ENCODE data around the gene GIPC3.
"Not testable (repeated sequence)": the region's sequence is repeated elsewhere in the genome, so short reads cannot be mapped to it uniquely, and the experiment has no call there.

GIPC3 gene

GRCh38 chr19:3563709-3564524 lies 21.4 kb upstream of the GIPC3 start:
- no peak for DNase-seq (ENCODE audit: low spot score)
- Mint-ChIP-seq H3K36me3 (ENCODE audit: low read depth) (no peaks in the 10 kb centered on the region), H3K27ac (no peak overlapping the region)

DNA sequence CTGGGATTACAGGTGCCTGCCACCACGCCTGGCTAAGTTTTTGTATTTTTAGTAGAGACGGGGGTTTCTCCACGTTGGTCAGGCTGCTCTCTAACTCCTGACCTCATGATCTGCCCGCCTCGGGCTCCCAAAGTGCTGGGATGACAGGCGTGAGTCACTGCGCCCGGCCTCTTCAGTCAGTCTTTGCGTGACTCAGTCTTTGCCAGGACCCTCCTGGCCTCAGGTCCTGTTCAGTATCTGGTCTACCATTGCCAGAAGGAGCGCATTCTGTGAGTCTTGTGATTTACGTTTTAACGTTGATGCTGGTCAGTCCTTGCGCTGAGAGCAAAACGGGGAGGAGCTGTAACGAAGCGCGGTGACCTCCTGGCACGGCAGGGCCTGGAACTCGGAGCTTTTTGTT lies 20.1 kb upstream of the GIPC3 start:
- Mint-ChIP-seq H3K36me3 (ENCODE audit: low read depth) (no peaks in the 10 kb centered on the region), H3K9me3 (no peaks in the 10 kb centered on the region), H3K4me3 (no peak overlapping the region), H3K27ac (no peak overlapping the region), H3K27me3 (ENCODE audit: low read depth) (no peaks in the 10 kb centered on the region), H3K4me1 (ENCODE audit: low read depth) (no peaks in the 10 kb centered on the region)
- no peak for DNase-seq (ENCODE audit: low spot score)

More at GRCh38 chr19:3563709-3564524, 21.4 kb upstream of the GIPC3 start:
- Mint-ChIP-seq H3K9me3 (no peaks in the 10 kb centered on the region), H3K4me3 (no peak overlapping the region), H3K4me1 (ENCODE audit: low read depth) (no peaks in the 10 kb centered on the region), H3K27me3 (ENCODE audit: low read depth) (no peaks in the 10 kb centered on the region)

DNA sequence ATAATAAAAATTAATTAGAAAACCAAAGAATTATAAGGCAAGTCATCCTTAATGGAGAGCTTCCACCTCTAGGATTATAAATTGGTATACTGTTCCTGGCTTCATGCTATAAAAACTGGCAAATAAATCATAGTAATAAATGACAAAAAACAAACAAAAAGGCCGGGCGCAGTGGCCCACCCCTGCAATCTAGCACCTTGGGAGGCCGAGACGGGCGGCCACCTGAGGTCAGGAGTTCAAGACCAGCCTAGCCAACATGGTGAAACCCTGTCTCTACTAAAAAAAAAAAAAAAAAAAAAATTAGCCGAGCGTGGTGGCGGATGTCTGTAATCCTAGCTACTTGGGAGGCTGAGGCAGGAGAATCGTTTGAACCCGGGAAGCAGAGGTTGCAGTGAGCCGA lies 15.2 kb upstream of the GIPC3 start:
- H3K27ac Mint-ChIP-seq; H3K27me3 Mint-ChIP-seq (ENCODE audit: low read depth); H3K4me1 Mint-ChIP-seq (ENCODE audit: low read depth); DNase-seq (ENCODE audit: low spot score); H3K9me3 Mint-ChIP-seq; H3K36me3 Mint-ChIP-seq (ENCODE audit: low read depth); H3K4me3 Mint-ChIP-seq: not testable (repeated sequence)

- Mint-ChIP-seq H3K36me3 (ENCODE audit: low read depth) (peaks cover 9% of the 10 kb centered on the region), H3K27ac (no peak overlapping the region), H3K4me1 (ENCODE audit: low read depth) (peaks cover 8% of the 10 kb centered on the region), H3K27me3 (ENCODE audit: low read depth) (no peaks in the 10 kb centered on the region), H3K4me3 (no peak overlapping the region), H3K9me3 (no peaks in the 10 kb centered on the region)
- DNase-seq (ENCODE audit: low spot score) = no peak
These were observed 14.7 kb upstream of the GIPC3 start for GRCh38 chr19:3570606-3571011.

GRCh38 chr19:3572132-3572854 lies 13.0 kb upstream of the GIPC3 start:
- Mint-ChIP-seq H3K4me3 (peak overlapping the region; percentile 75), H3K36me3 (ENCODE audit: low read depth) (peaks cover 12% of the 10 kb centered on the region), H3K27ac (peak overlapping the region; percentile 63), H3K9me3 (no peaks in the 10 kb centered on the region), H3K27me3 (ENCODE audit: low read depth) (no peaks in the 10 kb centered on the region), H3K4me1 (ENCODE audit: low read depth) (peaks cover 8% of the 10 kb centered on the region)
- DNase-seq (ENCODE audit: low spot score) = peak; percentile 99

DNA sequence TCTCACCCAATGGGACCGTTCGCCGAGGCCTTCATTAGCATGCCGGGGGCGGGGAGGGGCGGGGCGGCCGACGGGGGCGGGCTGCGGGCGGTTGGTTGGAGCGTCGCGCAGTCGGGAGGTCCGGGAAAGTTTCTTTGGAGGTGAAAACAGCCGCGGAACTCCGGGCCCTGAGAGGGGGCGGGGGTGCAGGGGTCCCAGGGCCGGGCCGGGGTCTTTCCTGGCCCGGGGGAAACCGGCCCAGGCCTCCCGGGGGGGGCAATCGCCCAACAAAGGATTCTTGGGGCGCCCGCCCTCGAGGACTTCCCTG lies 12.5 kb upstream of the GIPC3 start, which contains the start of gene HMG20B:
TSS of gene HMG20B (plus strand) at position 90 of the 307 bp plus-strand sequence. CDS start 366 bp downstream, outside the sequence.
- peaks cover 12% of the 10 kb centered on the region for H3K36me3 Mint-ChIP-seq (ENCODE audit: low read depth)
- no peaks in the 10 kb centered on the region for H3K27me3 Mint-ChIP-seq (ENCODE audit: low read depth)
- H3K9me3 Mint-ChIP-seq = no peaks in the 10 kb centered on the region
- DNase-seq (ENCODE audit: low spot score) = no peak
- peaks cover 8% of the 10 kb centered on the region for H3K4me1 Mint-ChIP-seq (ENCODE audit: low read depth)
- H3K27ac Mint-ChIP-seq = peak within 1 kb of the TSS; percentile 80
- peak within 1 kb of the TSS; percentile 76 for H3K4me3 Mint-ChIP-seq

DNA sequence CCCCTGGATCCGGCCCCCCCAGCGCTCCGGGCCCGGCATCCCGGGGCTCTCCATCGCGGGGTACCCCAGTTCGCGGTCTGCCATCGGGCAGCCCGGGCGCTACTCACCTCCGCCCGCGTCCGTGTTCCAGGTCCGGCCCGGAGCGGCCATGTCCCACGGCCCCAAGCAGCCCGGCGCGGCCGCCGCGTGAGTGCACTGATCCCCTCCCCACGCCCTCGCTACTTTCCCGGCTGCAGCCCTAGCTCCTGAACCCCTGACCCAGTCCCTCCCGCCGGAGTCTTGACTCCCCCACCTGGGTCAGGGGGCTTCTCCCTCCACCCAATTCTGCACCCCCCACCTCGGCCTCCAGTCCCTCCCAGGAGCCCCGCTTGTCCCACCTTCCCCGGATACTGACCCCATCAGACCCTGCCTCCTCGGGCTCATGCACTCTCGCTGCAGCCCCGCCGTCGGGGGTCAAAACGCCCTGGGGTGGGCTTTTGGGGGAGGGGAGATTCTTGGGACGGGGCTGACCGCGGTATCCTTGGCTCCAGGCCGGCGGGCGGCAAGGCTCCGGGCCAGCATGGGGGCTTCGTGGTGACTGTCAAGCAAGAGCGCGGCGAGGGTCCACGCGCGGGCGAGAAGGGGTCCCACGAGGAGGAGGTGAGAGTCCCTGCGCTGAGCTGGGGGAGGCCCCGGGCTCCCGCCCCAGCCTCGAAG lies 12.0 kb upstream of the GIPC3 start:
- Mint-ChIP-seq H3K36me3 (ENCODE audit: low read depth) (peaks cover 12% of the 10 kb centered on the region), H3K27ac (peak overlapping the region; percentile 67), H3K27me3 (ENCODE audit: low read depth) (no peaks in the 10 kb centered on the region), H3K4me1 (ENCODE audit: low read depth) (peaks cover 8% of the 10 kb centered on the region), H3K4me3 (peak overlapping the region; percentile 76), H3K9me3 (no peaks in the 10 kb centered on the region)
- DNase-seq (ENCODE audit: low spot score) = no peak

DNA sequence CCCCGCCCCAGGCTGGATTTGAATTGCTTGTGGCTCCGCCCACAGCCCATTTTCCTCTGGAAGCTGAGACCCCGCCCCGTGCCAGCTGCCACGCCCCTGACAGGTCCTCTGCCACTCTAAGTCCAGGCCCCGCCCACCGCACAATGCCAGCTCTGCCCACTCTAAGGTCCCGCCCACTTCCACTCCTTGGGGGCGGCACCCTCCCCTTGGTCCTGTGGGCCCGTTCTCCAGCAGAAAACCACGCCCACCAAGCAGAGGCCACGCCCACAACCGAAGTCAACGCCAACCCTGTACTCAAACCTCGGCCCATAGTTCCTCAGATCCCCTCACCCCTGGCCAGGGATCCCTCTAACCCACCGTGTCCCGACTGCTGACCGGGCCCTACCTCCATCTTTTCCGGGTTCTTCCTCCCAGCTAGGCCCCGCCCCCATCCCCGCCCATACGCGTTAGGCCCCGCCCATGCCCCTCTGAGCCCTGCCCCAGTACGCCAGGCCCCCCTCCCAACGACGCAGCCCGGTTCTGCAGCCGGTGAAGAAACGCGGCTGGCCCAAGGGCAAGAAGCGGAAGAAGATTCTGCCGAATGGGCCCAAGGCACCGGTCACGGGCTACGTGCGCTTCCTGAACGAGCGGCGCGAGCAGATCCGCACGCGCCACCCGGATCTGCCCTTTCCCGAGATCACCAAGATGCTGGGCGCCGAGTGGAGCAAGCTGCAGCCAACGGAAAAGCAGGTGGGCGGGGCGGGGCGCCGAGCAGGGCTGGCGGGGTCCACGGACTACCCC lies 11.2 kb upstream of the GIPC3 start:
- H3K27ac Mint-ChIP-seq = peak overlapping the region; percentile 80

GRCh38 chr19:3575260-3575741 lies 10.0 kb upstream of the GIPC3 start:
- H3K4me1 Mint-ChIP-seq (ENCODE audit: low read depth) = peaks cover 8% of the 10 kb centered on the region
- H3K4me3 Mint-ChIP-seq = peak overlapping the region; percentile 36
- H3K27me3 Mint-ChIP-seq (ENCODE audit: low read depth) = no peaks in the 10 kb centered on the region
- H3K36me3 Mint-ChIP-seq (ENCODE audit: low read depth) = peaks cover 12% of the 10 kb centered on the region
- no peaks in the 10 kb centered on the region for H3K9me3 Mint-ChIP-seq
- H3K27ac Mint-ChIP-seq = no peak overlapping the region
- DNase-seq (ENCODE audit: low spot score) = no peak

More for the DNA sequence above, 11.2 kb upstream of the GIPC3 start:
- Mint-ChIP-seq H3K9me3 (no peaks in the 10 kb centered on the region), H3K36me3 (ENCODE audit: low read depth) (peaks cover 12% of the 10 kb centered on the region), H3K4me1 (ENCODE audit: low read depth) (peaks cover 8% of the 10 kb centered on the region), H3K4me3 (peak overlapping the region; percentile 76), H3K27me3 (ENCODE audit: low read depth) (no peaks in the 10 kb centered on the region)
- DNase-seq (ENCODE audit: low spot score) = peak; percentile 91

GRCh38 chr19:3575949-3576673 lies 9.2 kb upstream of the GIPC3 start:
- Mint-ChIP-seq H3K4me3 (no peak overlapping the region), H3K27me3 (ENCODE audit: low read depth) (no peaks in the 10 kb centered on the region), H3K36me3 (ENCODE audit: low read depth) (peaks cover 12% of the 10 kb centered on the region), H3K4me1 (ENCODE audit: low read depth) (peaks cover 8% of the 10 kb centered on the region), H3K27ac (no peak overlapping the region), H3K9me3 (no peaks in the 10 kb centered on the region)
- no peak for DNase-seq (ENCODE audit: low spot score)

DNA sequence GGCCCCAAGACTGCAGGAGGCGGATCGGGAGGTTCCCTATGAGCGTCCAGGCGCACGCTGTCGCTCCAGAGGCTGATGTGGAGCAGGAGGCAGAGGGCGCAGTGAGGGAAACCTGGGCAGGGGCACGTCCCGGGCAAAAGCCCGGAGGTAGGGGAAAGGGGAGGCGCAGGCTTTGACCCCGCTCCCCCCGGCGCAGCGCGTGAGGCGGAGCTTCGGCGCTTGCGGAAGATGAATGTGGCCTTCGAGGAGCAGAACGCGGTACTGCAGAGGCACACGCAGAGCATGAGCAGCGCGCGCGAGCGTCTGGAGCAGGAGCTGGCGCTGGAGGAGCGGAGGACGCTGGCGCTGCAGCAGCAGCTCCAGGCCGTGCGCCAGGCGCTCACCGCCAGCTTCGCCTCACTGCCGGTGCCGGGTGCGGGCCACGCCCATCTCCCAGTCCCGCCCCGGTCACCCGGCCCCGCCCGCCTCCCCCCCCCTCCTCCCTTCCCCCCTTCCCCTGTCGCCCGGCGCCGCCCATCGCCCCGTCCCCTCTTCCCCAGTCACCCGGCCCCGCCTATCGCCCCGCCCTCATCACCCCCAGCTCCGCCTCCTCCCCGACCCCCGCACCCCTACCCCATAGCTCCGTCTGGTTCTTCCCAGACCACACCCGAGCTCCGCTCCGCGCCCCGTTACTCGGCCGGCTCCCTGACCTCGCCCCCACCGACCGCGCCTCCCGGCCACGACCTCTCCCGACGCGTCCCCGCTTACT lies 8.4 kb upstream of the GIPC3 start:
- no peak for DNase-seq (ENCODE audit: low spot score)

GRCh38 chr19:3577723-3578344 lies 7.4 kb upstream of the GIPC3 start:
- Mint-ChIP-seq H3K27ac (no peak overlapping the region), H3K36me3 (ENCODE audit: low read depth) (peaks cover 12% of the 10 kb centered on the region), H3K4me3 (no peak overlapping the region), H3K4me1 (ENCODE audit: low read depth) (peaks cover 3% of the 10 kb centered on the region), H3K9me3 (no peaks in the 10 kb centered on the region), H3K27me3 (ENCODE audit: low read depth) (no peaks in the 10 kb centered on the region)
- DNase-seq (ENCODE audit: low spot score) = no peak

More for the DNA sequence above, 8.4 kb upstream of the GIPC3 start:
- no peak overlapping the region for H3K4me3 Mint-ChIP-seq
- no peak overlapping the region for H3K27ac Mint-ChIP-seq
- peaks cover 12% of the 10 kb centered on the region for H3K36me3 Mint-ChIP-seq (ENCODE audit: low read depth)
- no peaks in the 10 kb centered on the region for H3K9me3 Mint-ChIP-seq
- H3K4me1 Mint-ChIP-seq (ENCODE audit: low read depth) = peaks cover 7% of the 10 kb centered on the region
- no peaks in the 10 kb centered on the region for H3K27me3 Mint-ChIP-seq (ENCODE audit: low read depth)

All from T-helper 2 cell treated with Interferon-gamma antibody and Interleukin-4, amounts not matched to agents 5 μg/mL and 100 μg/mL, for 36 hours (primary cell).